ENCODE measurements around the gene GCSAML.
"Not testable (repeated sequence)": the region's sequence is repeated elsewhere in the genome, so short reads cannot be mapped to it uniquely, and the experiment has no call there.

GCSAML gene

DNA sequence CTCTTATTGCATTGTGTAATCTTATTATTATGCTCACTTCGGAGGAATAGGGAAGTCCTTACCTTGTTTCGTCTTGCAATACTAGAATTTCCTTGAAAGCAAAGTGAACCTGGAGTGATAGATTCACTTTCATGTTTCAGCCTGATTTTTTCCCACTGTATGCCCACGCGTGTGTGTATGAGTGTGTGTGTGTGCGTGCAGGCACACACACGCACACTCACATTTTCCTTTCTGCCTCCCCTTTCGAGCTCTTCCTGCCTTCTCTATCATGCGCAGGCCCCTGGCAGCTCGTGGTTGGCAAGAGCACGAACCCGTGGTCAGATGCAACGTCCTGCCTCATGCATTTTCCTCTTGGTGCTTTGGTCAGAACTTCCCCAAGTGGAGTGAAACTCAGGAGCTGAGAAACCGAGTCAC, at the start of gene GCSAML:
TSS of gene GCSAML (plus strand) at position 366 of the 414 bp plus-strand sequence. CDS start 58 bp downstream, outside the sequence.
- DNase-seq (ENCODE audit: low read depth) = no peak

DNA sequence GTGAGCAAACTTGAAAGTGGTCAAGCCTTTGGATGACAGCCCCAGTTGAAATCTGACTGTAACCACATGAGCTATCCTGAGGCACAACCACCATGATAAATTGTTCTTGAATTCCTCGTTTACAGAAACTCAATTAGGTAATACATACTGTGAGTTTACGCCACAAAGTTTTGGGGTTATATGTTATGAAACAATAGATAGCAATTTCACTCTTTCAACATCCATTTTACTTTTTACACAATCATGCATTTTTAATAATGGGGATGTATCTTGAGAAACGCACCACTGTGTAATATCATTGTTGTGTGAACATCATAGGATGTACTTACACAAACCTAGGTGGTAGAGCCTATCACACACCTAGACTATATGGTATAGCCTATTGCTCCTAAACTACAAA, 48.1 kb upstream of the GCSAML start:
- no peak for DNase-seq (ENCODE audit: low read depth)

DNA sequence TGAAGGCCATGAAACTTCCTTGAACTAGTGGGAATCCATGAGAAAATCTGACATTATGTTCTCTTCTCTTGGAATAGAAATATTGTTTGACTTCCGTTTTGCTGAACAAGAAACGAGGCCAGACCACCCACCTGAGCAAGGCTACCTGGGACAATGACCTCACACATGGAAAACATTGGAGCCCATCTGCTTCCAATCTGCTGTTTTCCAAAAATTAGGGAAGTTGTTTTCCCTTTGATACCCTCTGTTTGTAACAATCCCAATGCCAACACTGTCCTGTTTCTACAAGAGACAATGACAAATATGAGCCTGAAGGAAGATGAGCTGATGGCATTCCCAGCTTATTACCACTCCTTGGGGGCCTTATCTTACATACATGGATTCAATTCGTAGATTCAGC, 42.1 kb upstream of the GCSAML start:
- no peak for DNase-seq (ENCODE audit: low read depth)

DNA sequence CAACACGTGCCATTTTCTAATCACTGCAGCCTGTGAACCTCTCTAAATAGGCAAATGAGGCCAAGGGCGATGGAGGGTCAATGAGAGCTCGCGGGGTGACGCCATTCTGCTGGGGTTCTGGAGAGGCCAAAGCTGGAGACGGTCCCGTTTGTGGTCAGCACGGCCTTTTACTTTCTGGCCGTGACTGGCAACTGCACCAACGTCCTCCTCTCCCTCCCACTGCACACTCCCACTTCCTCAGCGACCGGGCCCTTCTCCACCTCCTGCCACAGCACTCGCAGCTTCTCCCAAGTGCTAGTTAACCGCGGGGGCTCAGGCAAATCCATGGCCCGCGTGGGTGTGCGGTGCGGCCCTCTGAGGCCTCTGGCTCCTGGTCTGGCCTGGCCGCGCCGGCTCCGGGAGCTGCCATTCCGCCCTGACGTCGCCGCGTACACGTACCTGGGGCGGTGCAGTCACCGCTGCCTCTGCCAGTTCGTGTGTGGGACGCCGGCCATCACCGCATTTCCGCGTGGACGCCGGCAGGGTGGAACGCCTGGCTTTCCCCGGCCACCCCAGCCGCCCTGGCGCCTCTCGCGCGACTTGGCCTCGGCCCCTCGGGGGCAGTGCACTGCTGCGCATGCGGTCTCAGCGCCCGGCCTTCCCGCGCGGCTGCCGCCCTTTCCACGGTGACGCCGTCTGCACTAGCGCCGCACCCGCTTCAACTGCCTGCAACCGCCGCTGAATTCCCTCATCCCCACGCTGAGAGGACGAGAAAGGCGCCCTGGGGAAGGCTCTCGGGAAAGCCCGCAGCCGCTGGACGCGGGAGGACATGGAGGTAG, 30.9 kb upstream of the GCSAML start:
- no peak for DNase-seq (ENCODE audit: low read depth)

DNA sequence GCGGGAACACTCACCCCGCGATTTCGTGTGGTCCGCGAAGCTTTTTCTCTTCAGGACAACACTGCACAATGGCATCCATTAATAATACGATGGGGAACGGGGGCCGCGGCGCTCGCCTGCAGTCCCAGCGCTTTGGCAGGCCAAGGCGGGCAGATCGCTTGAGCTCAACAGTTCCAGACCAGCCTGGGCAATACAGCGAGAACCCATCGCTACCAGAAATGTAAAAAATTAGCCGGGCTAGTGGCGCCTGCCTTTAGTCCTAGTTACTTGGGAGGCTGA, 30.4 kb upstream of the GCSAML start:
- no peak for DNase-seq (ENCODE audit: low read depth)

DNA sequence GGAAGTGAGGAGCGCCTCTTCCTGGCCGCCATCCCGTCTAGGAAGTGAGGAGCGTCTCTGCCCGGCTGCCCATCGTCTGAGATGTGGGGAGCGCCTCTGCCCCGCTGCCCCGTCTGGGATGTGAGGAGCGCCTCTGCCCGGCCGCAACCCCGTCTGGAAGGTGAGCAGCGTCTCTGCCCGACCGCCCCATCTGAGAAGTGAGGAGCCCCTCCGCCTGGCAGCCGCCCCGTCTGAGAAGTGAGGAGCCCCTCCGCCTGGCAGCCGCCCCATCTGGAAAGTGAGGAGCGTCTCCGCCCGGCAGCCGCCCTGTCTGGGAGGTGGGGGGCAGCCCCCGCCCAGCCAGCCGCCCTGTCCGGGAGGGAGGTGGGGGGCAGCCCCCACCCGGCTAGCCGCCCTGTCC, 27.0 kb upstream of the GCSAML start:
- DNase-seq (ENCODE audit: low read depth) = not testable (repeated sequence)

DNA sequence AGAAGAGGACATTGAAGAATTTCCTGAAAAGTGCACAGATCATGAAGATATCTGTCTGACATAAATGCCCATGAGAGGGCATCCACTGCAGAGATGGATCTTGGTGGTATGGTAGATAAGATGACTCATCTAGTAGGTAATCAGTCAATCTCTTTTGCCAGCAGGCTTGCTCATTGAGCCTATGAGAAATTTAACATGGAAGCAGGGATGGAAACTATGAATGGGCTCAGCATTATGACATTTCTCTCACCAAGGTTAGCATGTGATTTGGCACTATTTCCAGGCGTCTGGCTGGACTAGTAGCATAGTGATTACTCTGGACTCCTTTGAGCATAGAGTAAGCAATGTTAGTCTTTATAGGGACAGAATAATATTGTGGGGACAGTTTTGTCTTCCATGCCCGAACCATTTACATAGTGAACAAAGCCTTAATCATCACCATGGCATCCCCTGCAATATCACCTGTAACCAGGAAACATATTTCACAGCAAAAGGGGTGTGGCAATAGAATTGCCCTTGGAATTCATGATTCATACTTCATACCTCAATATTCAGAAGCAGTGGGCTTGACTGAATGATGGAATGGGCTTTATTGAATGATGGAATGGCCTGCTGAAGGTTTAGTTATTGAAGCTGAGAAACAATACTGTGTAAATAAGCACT, 20.0 kb upstream of the GCSAML start:
- DNase-seq (ENCODE audit: low read depth) = no peak

DNA sequence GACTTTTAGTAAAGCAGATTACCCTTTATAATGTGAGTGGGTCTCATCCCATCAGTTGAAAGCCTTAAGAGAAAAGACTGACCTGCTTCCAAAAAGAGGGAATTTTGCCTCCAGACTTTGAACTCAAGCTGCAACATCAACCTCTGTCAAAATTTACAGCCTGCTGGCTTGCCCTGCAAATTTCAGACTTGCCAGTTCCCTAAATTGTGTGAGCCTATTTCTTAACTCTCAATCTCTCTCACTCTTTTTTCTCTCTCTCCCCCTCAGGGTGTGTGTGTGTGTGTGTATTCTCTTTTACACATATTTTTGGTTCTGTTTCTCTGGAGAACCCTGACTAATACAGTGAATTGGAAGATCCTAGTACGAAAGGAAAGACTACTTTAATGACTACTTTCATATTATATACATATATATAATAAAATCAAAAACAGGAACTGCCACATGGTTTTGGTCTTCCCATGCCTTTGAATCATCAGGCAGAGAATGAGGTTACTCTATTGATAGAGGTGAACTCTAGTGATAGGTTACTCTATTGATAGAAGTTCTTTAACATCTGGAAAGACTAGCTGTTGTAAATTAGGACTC, 19.1 kb upstream of the GCSAML start:
- no peak for DNase-seq (ENCODE audit: low read depth)

DNA sequence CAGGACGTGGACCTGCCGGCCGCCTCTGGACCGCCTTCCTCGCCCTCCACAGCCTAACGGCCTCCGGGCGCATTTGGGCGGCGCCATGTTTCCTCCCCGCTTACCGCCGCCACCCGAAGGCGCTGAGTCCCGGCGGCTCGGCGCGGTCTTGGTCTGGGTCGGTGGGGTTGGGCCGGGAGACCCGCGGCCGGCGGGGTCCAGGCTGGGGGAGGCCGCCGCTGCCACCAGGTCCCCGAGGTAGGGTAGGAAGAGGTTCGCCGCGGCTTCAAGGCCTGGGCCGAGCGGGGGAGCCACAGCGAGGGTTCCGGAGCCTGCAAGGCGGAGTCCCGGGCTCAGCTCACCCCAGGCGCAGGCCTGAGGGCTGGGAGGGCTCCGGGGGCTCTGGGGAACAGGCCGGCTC, 18.1 kb upstream of the GCSAML start:
- no peak for DNase-seq (ENCODE audit: low read depth)

DNA sequence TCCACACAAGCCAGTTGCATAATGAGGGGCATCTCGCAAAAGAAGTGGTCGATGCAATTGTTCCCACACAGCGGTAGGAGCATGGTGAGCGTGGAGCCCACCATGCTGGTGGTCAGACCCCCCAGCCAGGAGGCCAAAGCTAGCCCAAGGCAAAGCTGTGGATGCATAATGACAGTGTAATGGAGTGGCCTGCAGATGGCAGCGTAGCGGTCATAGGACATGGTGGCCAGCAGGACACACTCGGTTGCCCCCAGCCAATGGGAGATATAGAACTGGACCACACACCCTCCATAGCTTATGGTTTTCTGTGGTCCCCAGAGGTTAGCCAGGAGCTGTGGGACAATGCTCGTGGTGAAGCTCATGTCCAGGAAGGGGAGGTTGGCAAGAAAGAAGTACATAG, 17.0 kb upstream of the GCSAML start:
- no peak for DNase-seq (ENCODE audit: low read depth)

DNA sequence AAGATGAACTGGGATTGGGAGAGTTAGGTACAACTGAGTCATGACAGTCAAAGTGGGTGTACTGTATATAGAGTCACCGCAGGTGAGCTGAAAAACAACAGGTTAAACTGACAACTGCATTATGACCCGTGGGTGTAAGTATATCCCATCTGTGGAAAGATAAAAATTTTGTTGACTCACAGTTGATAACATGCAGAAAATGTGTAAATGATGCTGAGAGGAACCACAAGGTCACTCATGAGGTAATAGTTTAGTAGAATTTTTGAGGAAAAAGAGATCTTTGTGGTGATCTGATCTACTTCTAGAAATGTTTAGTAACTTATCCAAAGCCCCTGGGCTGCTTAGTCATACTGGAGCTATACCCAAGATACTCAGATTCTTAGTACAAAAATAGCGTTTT, 13.5 kb upstream of the GCSAML start:
- DNase-seq (ENCODE audit: low read depth) = no peak

DNA sequence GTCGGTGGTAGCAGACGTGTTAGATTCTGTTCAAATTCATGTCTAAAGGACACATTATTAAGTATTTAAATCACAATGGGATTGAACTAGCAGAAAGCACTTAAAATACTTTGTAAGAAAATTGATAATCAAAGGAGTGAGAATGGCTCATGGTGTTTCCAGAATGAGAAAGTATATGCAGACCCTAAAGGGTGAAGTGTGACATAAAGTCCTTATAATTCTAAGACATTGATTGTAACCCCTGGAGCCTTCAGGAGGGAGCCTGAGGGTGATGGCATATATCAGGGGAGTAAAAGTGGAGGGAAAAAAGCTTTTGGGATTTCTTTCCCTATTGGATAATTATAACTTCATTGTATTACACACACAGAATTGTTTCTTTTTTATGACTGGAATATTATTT, 12.6 kb upstream of the GCSAML start, which contains the start of gene OR2C3:
TSS of gene OR2C3 (minus strand) at position 101 of the 400 bp plus-strand sequence. CDS start 3,929 bp downstream, outside the sequence.
- no peak for DNase-seq (ENCODE audit: low read depth)

DNA sequence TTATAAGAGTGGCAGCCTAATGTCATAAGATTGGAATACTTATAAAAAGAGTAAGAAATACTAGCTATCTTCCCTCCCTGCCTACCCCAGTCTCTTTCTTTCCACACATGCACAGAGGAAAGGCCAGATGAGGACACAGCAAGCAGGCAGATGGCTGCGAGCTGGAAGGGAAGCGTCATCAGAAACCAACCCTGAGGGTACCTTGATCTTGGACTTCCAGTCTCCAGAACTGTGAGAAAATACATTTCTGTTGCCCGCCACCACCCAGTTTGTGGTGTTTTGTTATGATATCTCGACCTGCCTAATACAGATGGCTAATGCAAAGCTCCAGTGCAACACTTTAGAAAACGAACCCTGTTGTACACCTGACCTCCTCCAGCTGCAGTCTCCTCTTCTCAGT, 10.4 kb upstream of the GCSAML start:
- no peak for DNase-seq (ENCODE audit: low read depth)

DNA sequence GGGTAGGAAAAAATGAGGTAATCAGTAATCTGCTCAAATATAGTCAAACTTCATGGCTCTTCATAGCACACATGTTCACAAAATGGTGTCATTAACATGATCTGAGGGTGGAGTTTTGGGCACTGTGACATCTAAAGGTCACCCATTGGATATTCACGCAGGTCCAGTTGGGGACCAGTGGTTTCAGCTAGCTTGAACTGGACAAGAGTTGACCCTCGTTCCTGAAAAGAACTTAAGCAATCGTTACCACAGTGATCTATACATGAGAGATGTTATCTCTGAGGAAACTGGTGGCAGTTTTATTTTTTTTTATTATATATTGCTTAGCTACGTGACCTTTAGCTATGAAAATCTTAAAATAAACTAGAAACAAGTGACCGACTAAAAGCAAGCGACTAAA, 9.7 kb upstream of the GCSAML start:
- DNase-seq (ENCODE audit: low read depth) = no peak

DNA sequence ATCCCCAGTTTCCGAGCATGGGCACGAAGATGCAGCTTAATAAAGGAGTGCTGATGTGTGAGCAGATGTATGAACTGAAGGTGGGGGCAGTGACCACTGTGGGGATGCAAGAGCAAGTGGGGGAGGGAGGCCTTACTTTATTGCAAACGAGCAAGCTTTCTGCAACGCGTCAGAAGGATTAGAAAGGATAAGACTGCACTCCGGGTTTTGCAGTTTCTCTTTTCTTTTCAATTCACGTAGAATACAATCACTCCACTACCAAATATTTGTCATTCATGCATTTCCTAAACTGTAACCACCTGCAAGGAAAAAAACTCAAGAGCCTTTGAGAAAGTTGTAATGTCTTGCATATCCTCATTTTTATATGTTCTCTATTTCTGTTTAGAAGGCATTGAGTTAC, 8.4 kb upstream of the GCSAML start:
- no peak for DNase-seq (ENCODE audit: low read depth)

DNA sequence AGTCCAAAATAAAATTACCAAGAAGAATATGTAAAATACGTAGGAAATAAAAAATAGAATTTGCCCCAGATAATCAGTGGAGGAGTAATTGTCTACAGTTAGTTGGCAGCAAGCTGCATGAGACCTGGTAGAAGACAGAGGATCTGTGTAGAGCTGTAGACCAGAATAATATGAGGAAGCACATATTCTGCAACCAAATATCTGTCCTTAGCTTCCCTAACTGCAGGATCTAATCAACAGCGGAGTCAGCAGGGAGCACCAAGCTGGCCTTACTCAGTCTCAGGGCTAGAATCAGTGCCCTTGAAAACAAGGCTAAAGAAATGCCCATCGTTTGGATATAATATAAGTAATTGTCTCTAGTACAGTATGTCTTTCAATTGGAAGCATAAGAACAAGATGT, 6.1 kb upstream of the GCSAML start:
- no peak for DNase-seq (ENCODE audit: low read depth)

DNA sequence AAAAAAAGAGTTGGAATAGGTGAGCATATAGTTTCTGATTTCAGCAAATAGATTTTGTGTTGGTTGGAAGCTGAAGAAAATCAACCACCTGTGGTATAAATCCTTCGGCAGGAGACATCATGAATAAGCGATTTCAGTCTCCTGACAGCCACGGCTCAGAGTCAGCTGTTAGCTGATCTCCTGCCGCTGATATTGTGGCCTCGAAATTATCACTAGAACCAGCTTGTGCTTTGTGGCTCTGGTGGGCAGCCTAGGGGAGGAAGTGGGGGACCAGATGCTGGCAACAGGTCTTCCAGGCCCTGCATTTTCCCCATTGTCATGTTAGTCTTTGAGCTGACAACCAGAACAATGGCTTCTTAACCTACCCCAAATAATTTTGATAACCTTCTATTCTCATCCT, 842 bp upstream of the GCSAML start:
- DNase-seq (ENCODE audit: low read depth) = no peak

DNA sequence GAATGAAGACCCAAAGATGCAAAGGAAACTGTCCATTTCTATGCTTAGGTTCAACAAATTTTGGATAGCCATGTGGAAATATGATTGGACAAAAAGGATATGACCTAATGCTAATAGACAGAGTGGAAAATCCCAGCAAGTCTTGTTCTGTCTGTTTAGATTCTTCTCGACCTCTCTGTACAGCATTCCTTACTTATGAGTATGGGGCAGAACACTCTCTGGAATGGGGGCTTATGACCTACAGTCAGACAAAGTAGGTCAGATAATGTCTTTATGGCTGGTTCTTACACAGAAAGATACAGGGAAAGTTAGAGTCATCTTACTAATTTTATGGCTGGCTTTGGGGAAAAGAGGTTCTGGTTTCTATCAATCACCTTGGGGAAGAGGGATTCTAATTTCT, 2.8 kb downstream of the GCSAML start:
- DNase-seq (ENCODE audit: low read depth) = no peak

DNA sequence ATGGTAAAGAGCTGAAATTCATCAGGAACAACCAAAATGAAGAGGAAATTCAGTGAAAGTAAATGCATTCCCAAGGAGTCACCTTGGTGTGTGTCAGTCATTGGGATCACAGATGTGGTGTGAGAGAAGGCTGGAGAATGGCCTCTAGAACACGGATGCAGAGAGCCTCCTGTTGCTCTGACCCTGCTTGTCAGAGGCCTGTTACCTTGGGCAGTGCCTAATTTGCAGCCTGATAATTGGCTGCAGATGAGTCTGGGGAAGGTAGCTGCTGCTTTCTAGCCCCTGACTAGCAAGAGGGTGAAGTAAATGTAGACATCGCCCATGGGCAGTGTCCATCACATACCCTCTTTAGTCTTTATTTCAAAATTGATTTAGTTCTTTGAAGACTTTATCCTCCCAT, 3.3 kb downstream of the GCSAML start:
- DNase-seq (ENCODE audit: low read depth) = no peak

DNA sequence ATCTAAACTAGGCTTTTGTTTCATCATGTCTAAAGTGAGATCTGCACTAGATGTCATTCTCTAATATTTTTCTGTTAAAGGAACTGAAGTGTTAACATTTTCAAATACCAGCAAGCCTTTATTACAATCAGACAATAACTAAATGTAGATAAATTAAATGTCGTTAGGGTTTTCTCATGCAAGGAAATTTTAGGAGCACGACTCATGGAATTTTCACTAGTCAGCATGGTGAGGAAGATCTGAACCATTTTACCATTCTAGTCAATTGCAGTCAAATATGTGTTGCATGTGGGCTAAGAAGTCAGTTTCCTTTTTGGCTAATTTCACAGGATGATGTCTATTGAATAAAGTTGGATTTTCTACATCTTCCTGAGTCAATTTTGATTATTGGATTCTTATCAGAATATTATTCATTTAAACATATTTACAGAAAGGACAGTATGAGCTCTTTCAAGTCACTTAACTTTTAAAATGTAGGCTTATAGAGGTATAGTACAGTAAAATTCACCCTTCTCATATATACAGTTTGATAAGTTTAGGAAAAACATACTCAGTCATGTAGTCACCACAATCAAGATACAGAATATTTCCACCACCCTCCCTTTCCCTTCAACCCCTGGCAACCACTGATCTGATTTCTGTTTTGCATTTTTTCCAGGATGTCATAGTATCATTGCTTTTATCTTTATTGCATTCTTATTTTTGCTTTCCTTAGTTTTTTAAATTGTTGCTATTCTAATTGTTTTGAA, 9.2 kb downstream of the GCSAML start:
- DNase-seq (ENCODE audit: low read depth) = no peak

DNA sequence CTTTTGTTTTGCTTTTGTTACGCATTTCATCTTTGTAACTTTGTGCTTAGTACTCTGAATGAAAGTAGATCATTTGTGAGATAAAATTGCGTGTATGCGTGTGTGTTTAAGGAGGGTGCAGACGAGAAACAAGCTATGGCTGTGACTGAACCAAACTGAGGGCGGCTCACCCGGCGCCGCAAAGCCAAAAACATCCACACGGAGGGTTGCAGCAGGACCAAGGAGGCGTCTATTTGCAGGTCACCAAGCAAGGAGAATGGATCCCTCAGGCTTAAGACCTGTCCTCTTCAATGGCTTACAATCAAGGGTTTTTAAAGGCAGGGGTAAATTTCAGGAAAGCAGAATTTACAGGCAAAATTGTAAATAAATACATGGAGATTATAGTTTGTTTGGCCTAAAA, 12.8 kb downstream of the GCSAML start:
- no peak for DNase-seq (ENCODE audit: low read depth)

DNA sequence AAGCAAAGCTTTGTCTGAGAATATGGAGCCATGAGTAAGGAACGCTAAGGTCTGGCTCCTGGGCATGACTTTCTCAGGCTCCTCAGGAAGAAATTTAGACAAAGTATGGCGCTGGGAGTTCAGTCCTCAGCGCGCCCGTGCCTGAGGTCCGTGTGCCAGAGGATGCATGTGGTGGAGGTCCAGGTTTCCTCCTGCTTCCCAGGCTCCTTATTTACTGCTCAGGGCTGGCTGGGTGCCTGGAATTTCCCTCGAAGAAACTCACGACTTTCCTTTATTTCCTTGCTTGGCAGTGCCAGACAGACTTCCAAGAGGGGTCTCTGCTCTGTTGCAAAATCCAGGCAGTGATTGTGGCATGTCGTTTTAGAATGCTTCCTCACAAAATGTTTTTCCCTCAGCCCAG, 13.3 kb downstream of the GCSAML start:
- no peak for DNase-seq (ENCODE audit: low read depth)

DNA sequence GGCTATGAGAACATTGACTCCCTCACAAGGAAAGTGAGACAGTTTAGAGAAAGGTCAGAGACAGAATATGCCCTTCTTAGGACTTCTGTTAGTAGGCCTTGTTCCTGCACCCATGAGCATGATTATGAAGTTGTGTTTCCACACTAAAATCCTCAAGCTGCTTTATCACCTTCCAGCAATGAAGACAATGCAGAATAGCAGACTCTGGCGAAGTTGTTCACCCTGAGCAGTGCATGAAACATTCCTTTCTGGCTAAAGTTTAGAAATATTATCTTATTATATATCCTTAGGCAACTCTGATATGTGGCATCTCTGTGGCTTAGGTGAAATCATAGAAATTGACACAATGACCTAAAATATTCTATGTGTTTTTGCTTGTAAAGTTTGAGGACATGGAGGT, 25.3 kb downstream of the GCSAML start:
- DNase-seq (ENCODE audit: low read depth) = no peak

Data from fibroblast of gingiva (primary cell).